GM23338 (cell line): ENCODE data around the gene PRR36. TPM values are rescaled to one million over a fixed set of nuclear protein-coding genes. Genes with fewer than 3 reads are reported as not detected.

Experiments
- ATAC-seq: fragments of 200-7000 bp; cut with Tn5 transposase; 3 replicates; pipeline ENCODE4 v1.9.1; 2020
- DNase-seq: peaks from one replicate; pipeline ENCODE4 v3.0.0-alpha.2; 2015; ENCODE audit warnings: low spot score
- H2AFZ ChIP-seq: fragments of 200-600 bp; sonication (generic); 2 replicates; pipeline ENCODE4 v1.8.0; 2016; ENCODE audit warnings: antibody characterized with exemption, mild to moderate bottlenecking, moderate library complexity
- H3F3A ChIP-seq: fragments of 200-600 bp; sonication (generic); replicated peaks from 2 replicates; pipeline ENCODE4 v1.8.0; 2017; ENCODE audit warnings: antibody characterized with exemption, mixed run types, low read depth
- H3K27ac ChIP-seq: fragments of 200-600 bp; sonication (generic); 2 replicates; pipeline ENCODE4 v1.6.1; 2016; ENCODE audit warnings: low read depth
- H3K27me3 ChIP-seq: fragments of 200-600 bp; sonication (generic); 2 replicates; pipeline ENCODE4 v1.8.0; 2016; ENCODE audit warnings: mild to moderate bottlenecking, mixed run types, moderate library complexity; ENCODE audit not compliant: insufficient read depth
- H3K36me3 ChIP-seq: fragments of 200-600 bp; sonication (generic); 2 replicates; pipeline ENCODE4 v1.8.0; 2016; ENCODE audit warnings: mild to moderate bottlenecking; ENCODE audit not compliant: insufficient read depth
- H3K4me1 ChIP-seq: fragments of 200-600 bp; sonication (generic); 2 replicates; pipeline ENCODE4 v1.8.0; 2016; ENCODE audit warnings: mild to moderate bottlenecking, moderate library complexity; ENCODE audit not compliant: insufficient read depth
- H3K4me2 ChIP-seq: fragments of 200-600 bp; sonication (generic); 2 replicates; pipeline ENCODE4 v1.7.1; 2017; ENCODE audit warnings: mixed run types
- H3K4me3 ChIP-seq: fragments of 200-600 bp; sonication (generic); 2 replicates; pipeline ENCODE4 v1.6.1; 2016; ENCODE audit warnings: mixed run types
- H3K79me2 ChIP-seq: fragments of 200-600 bp; sonication (generic); replicated peaks from 2 replicates; pipeline ENCODE4 v1.8.0; 2017; ENCODE audit warnings: mild to moderate bottlenecking; ENCODE audit not compliant: insufficient read depth
- H3K9me2 ChIP-seq: fragments of 200-600 bp; sonication (generic); 2 replicates; pipeline ENCODE4 v1.8.0; 2017; ENCODE audit not compliant: insufficient read depth
- H4K20me1 ChIP-seq: fragments of 200-600 bp; sonication (generic); replicated peaks from 2 replicates; pipeline ENCODE4 v1.8.0; 2017; ENCODE audit warnings: mild to moderate bottlenecking; ENCODE audit not compliant: insufficient read depth
- H3K27ac Mint-ChIP-seq: 2 replicates; pipeline ENCODE4 v1.8.0; 2020; ENCODE audit warnings: inconsistent platforms, mild to moderate bottlenecking, moderate library complexity, mixed read lengths
- H3K27me3 Mint-ChIP-seq: 3 replicates; pipeline ENCODE4 v1.8.0; 2022; ENCODE audit warnings: low read depth, mild to moderate bottlenecking, moderate library complexity, mixed read lengths, inconsistent platforms; ENCODE audit not compliant: insufficient read depth, poor library complexity
- H3K36me3 Mint-ChIP-seq: 3 replicates; pipeline ENCODE4 v1.8.0; 2021; ENCODE audit warnings: low read depth, mild to moderate bottlenecking, inconsistent platforms, moderate library complexity, mixed read lengths
- H3K4me1 Mint-ChIP-seq: 3 replicates; pipeline ENCODE4 v1.8.0; 2020; ENCODE audit warnings: mild to moderate bottlenecking, inconsistent platforms, mixed read lengths
- H3K4me3 Mint-ChIP-seq: 3 replicates; pipeline ENCODE4 v1.8.0; 2021; ENCODE audit warnings: moderate library complexity, mild to moderate bottlenecking, inconsistent platforms, mixed read lengths
- H3K9me3 Mint-ChIP-seq: 3 replicates; pipeline ENCODE4 v1.8.0; 2020; ENCODE audit warnings: moderate library complexity, mild to moderate bottlenecking, inconsistent platforms, mixed read lengths
- CREB1 ChIP-seq: fragments of 250-450 bp; sonication (Bioruptor Pico); IDR thresholded peaks from 2 replicates; pipeline ENCODE4 v1.5.0; 2020; ENCODE audit warnings: low read depth, mild to moderate bottlenecking, moderate library complexity
- CTCF ChIP-seq, 2 experiments: fragments of 200-600 bp in 1 of 2; sonication (generic) in 1 of 2; conservative IDR thresholded peaks; 2 replicates each; pipeline versions ENCODE4 v1.5.1 to v1.6.1; 2016 to 2017; ENCODE audit warnings: antibody characterized with exemption in 2 of 2, low read depth in 2 of 2, mild to moderate bottlenecking in 2 of 2, moderate library complexity in 1 of 2
- EZH2 ChIP-seq: fragments of 200-600 bp; sonication (generic); IDR thresholded peaks from one replicate; pipeline ENCODE4 v1.8.0; 2017; ENCODE audit warnings: antibody characterized with exemption, mild to moderate bottlenecking, low read depth; ENCODE audit not compliant: unreplicated experiment
- EZH2phosphoT487 ChIP-seq: fragments of 200-600 bp; sonication (generic); IDR thresholded peaks from one replicate; pipeline ENCODE4 v1.8.1; 2018; ENCODE audit warnings: antibody characterized with exemption; ENCODE audit not compliant: unreplicated experiment
- JUNB ChIP-seq: IDR thresholded peaks from one replicate; pipeline ENCODE4 v1.6.1; 2016; ENCODE audit warnings: antibody characterized with exemption; ENCODE audit not compliant: unreplicated experiment
- NANOG ChIP-seq: IDR thresholded peaks from 2 replicates; pipeline ENCODE4 v1.6.1; 2016; ENCODE audit warnings: antibody characterized with exemption, borderline replicate concordance
- POLR2AphosphoS5 ChIP-seq: IDR thresholded peaks from 2 replicates; pipeline ENCODE4 v1.6.1; 2016; ENCODE audit warnings: antibody characterized with exemption, low read depth
- STAT1 ChIP-seq: IDR thresholded peaks from one replicate; pipeline ENCODE4 v1.6.1; 2016; ENCODE audit warnings: antibody characterized with exemption; ENCODE audit not compliant: unreplicated experiment
- ZNF114 ChIP-seq: fragments of 250-450 bp; sonication (Bioruptor Pico); IDR thresholded peaks from 2 replicates; pipeline ENCODE4 v1.5.0; 2020; ENCODE audit warnings: mild to moderate bottlenecking, moderate library complexity
- ZNF331 ChIP-seq: fragments of 250-450 bp; sonication (Bioruptor Pico); IDR thresholded peaks from 2 replicates; pipeline ENCODE4 v1.5.0; 2020; ENCODE audit warnings: low read depth, mild to moderate bottlenecking, moderate library complexity
- ZNF462 ChIP-seq: fragments of 250-450 bp; sonication (Bioruptor Pico); IDR thresholded peaks from 2 replicates; pipeline ENCODE4 v1.5.0; 2020; ENCODE audit warnings: mild to moderate bottlenecking, moderate library complexity
- polyA plus RNA-seq: library from polyadenylated mRNA; unstranded; fragments of >200 nt; fragmentation: Nextera tagmentation; extraction: Ambion mirVana; gene quantifications from 2 replicates; pipeline ENCODE4 v1.2.1, GENCODE V29; 2016
- total RNA-seq: library from RNA; depleted of rRNA; stranded (reverse); fragments of >200 nt; shearing (Covaris generic); gene quantifications from 2 replicates; pipeline ENCODE4 v1.2.3, GENCODE V29; 2014
- TF ChIP-seq, protein P1 (sequence below): IDR thresholded peaks from one replicate; pipeline ENCODE4 v1.6.1; 2018; ENCODE audit warnings: antibody characterized with exemption; ENCODE audit not compliant: unreplicated experiment
- TF ChIP-seq, protein P2 (sequence below): IDR thresholded peaks from 2 replicates; pipeline ENCODE4 v1.6.1; 2016; ENCODE audit warnings: antibody characterized with exemption

The PRR36 gene
- total and polyA plus RNA-seq, 2 experiments from 2014 or later = 17.6 to 17.9 TPM

- H3K36me3 Mint-ChIP-seq = peaks cover 14% of the 10 kb centered on the region; the same call in 2 of the 3 replicates
- H3K27me3 ChIP-seq = no peaks in the 10 kb centered on the region
- H3F3A ChIP-seq = peaks cover 6% of the 10 kb centered on the region; the same call in 1 of the 2 replicates
- TF ChIP-seq, protein P1, sequence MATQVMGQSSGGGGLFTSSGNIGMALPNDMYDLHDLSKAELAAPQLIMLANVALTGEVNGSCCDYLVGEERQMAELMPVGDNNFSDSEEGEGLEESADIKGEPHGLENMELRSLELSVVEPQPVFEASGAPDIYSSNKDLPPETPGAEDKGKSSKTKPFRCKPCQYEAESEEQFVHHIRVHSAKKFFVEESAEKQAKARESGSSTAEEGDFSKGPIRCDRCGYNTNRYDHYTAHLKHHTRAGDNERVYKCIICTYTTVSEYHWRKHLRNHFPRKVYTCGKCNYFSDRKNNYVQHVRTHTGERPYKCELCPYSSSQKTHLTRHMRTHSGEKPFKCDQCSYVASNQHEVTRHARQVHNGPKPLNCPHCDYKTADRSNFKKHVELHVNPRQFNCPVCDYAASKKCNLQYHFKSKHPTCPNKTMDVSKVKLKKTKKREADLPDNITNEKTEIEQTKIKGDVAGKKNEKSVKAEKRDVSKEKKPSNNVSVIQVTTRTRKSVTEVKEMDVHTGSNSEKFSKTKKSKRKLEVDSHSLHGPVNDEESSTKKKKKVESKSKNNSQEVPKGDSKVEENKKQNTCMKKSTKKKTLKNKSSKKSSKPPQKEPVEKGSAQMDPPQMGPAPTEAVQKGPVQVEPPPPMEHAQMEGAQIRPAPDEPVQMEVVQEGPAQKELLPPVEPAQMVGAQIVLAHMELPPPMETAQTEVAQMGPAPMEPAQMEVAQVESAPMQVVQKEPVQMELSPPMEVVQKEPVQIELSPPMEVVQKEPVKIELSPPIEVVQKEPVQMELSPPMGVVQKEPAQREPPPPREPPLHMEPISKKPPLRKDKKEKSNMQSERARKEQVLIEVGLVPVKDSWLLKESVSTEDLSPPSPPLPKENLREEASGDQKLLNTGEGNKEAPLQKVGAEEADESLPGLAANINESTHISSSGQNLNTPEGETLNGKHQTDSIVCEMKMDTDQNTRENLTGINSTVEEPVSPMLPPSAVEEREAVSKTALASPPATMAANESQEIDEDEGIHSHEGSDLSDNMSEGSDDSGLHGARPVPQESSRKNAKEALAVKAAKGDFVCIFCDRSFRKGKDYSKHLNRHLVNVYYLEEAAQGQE = no peak
- TF ChIP-seq ZNF462 (CRISPR knock-in tag) (no peak), EZH2 (no peak), ZNF114 (no peak), POLR2AphosphoS5 (no peak), ZNF331 (CRISPR knock-in tag) (no peak), NANOG (no peak), EZH2phosphoT487 (no peak), CREB1 (CRISPR knock-in tag) (no peak), JUNB (no peak), STAT1 (no peak), CTCF (conservative IDR thresholded peaks at IDR 0.05; ENCODE audit: low read depth in 2 of 2) (no peak)
- TF ChIP-seq, protein P2, sequence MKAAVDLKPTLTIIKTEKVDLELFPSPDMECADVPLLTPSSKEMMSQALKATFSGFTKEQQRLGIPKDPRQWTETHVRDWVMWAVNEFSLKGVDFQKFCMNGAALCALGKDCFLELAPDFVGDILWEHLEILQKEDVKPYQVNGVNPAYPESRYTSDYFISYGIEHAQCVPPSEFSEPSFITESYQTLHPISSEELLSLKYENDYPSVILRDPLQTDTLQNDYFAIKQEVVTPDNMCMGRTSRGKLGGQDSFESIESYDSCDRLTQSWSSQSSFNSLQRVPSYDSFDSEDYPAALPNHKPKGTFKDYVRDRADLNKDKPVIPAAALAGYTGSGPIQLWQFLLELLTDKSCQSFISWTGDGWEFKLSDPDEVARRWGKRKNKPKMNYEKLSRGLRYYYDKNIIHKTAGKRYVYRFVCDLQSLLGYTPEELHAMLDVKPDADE = no peak
- H3K36me3 ChIP-seq = no peaks in the 10 kb centered on the region
- H3K27ac ChIP-seq = no peak overlapping the region
- H4K20me1 ChIP-seq = no peaks in the 10 kb centered on the region; the same call in 1 of the 2 replicates
- H3K79me2 ChIP-seq = peaks cover 5% of the 10 kb centered on the region
- peaks cover 12% of the 10 kb centered on the region for H3K4me1 Mint-ChIP-seq
- no peak overlapping the region for H3K4me3 Mint-ChIP-seq
- H3K4me1 ChIP-seq = peaks cover 9% of the 10 kb centered on the region
- no peak for ATAC-seq
- H3K4me2 ChIP-seq = no peak overlapping the region
- H3K9me3 Mint-ChIP-seq = peaks cover 6% of the 10 kb centered on the region; the same call in 1 of the 3 replicates
- H3K9me2 ChIP-seq = no peaks in the 10 kb centered on the region
- no peak overlapping the region for H2AFZ ChIP-seq
- H3K4me3 ChIP-seq = no peak overlapping the region
- H3K27ac Mint-ChIP-seq = no peak overlapping the region
- H3K27me3 Mint-ChIP-seq = peaks cover 23% of the 10 kb centered on the region
- DNase-seq = no peak
Measured at GRCh38 chr19:7899751-7900378, 25.7 kb upstream of the PRR36 start.
